ENCODE measurements around the gene POMGNT1. TPM values are rescaled to one million over a fixed set of nuclear protein-coding genes. Genes with fewer than 3 reads are reported as not detected.

The POMGNT1 gene
- total RNA-seq, 2 donors from 2014 or later: 27.3 to 31.9 TPM

GRCh38 chr1:46171871-46172270 lies 26.4 kb downstream of the POMGNT1 start:
- DNase-seq: peak in 1 of 2 donors; percentile 66
- intact Hi-C loops (cut with DNase I, micrococcal nuclease): no loop called here
- ATAC-seq: peak; percentile 67

GRCh38 chr1:46171351-46171750 lies 26.9 kb downstream of the POMGNT1 start:
- intact Hi-C loops (cut with DNase I, micrococcal nuclease): no loop called here
- ATAC-seq (no peak), DNase-seq (no peak)

DNA sequence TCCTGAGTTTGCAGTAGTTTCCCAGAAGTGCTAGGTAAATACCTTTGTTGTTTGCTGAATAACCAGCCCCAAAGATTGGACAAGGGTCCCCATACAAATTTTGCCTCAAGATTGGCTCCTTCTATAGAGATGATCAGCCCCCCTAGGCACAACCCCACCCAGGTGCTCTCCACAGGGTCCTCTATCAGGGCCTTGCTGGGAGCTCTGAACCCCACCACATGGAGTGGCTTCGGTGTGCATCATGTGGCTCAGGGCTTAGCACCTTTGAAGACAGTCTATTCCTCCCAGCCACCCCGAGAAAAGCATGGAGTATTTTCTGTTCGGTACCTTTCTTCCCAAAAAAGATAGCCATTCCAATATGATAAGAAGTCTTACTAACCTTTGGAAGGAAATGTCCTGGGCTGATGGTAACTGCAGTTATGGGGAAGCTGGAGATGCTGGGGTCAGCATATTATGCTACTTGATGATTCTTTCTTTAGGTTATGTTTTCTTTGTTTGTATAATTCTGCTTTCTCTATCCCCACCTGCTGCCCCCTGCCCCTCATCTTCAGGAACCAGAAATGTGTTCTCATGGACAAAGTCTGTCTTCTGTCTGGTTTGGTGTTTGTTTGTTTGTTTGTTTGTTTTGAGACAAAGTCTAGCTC lies 28.3 kb downstream of the POMGNT1 start:
- intact Hi-C loops (cut with DNase I, micrococcal nuclease): no loop called here
- DNase-seq (no peak), ATAC-seq (no peak)

DNA sequence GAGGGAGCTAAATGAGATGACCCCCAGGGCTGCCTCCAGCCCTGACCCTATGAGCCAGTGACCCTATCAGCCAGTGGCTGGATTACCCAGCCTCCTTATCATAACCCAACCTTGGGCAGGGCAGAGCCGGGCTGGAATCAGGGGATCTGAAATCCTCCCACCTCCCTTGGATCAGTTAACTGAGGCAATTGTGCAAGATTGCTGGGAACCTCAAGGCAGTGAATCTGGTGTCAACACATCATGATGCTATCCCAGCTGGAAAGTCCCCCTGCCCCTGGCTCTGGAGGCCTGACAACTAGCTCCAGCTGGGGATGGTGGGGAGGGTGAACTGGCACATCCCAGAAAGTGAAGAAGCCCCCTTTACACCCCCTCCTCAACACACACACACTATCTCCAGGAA lies 29.8 kb downstream of the POMGNT1 start:
- intact Hi-C loops (cut with DNase I, micrococcal nuclease): no loop called here
- DNase-seq: no peak

DNA sequence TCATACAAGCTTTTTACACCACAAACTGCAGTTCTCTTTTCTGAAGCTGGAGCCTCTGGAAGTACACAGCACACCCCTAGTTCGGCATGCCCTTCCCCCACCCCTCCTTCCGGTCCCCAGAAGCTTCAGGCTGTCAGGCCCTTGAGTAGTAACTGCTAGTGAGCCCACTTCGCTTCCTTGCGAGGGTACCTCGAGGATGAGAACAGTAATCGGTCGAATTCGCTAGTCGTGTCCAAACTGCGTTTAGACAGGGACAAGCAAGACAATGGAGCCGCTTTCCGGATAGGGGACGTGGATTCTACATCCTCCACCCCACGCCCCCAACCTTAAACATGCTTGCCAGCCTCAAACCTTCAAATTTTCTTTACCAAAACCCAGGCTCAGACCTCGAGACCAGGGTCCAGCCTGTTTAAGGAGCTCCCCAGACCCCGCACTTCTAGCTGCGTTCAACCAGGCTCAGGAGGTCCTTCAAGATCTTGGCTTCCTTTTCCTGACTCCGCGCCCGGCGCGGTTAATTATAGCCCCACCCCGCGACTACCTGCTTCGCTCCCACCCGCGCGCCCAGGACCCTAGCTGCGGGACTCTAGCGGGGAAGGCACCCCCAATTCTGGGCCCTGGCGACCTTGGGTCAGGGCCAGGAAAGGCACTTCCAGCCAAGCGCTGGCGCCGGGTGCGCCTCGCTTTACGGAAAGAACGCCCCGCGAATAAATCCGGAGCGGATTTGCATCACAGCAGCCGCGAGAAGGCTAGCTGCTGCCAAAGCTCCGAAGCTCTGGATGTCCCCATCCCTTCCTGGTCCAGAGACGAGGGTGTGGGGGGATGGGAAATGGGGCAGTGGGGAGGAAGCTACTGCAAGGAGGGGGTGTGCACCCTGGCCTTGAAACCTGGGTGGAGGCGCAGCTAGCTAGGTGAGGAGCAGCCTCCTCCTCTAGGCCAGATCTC lies 31.4 kb downstream of the POMGNT1 start:
- peak in 1 of 2 donors; percentile 59 for DNase-seq
- intact Hi-C loops (cut with DNase I, micrococcal nuclease): no loop called here
- peak; percentile 57 for ATAC-seq

More for the DNA sequence above, 29.8 kb downstream of the POMGNT1 start:
- ATAC-seq: no peak

DNA sequence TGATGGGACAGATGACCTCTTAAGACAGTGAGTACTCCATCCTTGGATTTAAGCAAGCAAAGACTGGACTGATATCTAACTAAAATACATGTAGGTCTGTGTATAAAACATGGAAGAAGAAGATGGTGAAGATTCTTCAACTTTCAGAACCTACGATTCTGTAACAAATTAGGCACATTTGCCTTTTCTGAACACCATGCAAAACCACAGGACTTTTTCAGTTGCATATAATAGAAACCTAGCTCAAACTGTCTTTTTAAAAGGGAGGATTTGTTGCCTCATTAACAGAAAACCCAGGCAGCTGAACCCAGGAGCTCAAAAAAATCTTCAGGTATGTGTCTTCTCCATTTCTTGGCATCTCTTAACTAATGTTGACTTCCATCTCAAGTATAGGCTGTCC lies 38.0 kb downstream of the POMGNT1 start:
- intact Hi-C loops (cut with DNase I, micrococcal nuclease): no loop called here

GRCh38 chr1:46159516-46159915 lies 38.7 kb downstream of the POMGNT1 start:
- no peak for DNase-seq
- ATAC-seq: no peak
- intact Hi-C loops (cut with DNase I, micrococcal nuclease): no loop called here

More for the DNA sequence above, 38.0 kb downstream of the POMGNT1 start:
- DNase-seq (no peak), ATAC-seq (no peak)

- ATAC-seq: no peak
Observed at GRCh38 chr1:46158312-46159281, 39.6 kb downstream of the POMGNT1 start.

DNA sequence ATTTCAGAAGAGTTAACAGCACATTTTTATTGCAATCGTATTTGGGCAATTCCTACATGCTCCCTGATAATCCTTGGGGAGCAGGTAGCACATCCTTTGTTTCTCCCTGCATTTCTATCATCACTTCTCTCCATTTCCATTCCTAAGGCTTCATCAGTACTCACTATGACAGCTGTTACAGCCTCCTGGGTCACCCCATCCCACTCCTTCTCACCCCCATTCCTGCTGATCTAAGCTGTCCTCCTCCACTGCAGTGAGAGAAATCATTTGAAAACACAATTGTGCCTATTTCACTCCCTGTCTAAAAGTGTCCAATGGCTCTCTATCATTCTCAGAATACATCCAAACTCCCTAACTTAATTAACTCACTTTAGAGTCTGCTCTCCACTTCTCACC lies 40.3 kb downstream of the POMGNT1 start:
- no peak for ATAC-seq
- intact Hi-C loops (cut with DNase I, micrococcal nuclease): no loop called here
- no peak for DNase-seq

More at GRCh38 chr1:46158312-46159281, 39.6 kb downstream of the POMGNT1 start:
- intact Hi-C loops (cut with DNase I, micrococcal nuclease): no loop called here
- DNase-seq: no peak

GRCh38 chr1:46153732-46154131 lies 44.5 kb downstream of the POMGNT1 start:
- ATAC-seq (no peak), DNase-seq (no peak)
- intact Hi-C loops (cut with DNase I, micrococcal nuclease): no loop called here

DNA sequence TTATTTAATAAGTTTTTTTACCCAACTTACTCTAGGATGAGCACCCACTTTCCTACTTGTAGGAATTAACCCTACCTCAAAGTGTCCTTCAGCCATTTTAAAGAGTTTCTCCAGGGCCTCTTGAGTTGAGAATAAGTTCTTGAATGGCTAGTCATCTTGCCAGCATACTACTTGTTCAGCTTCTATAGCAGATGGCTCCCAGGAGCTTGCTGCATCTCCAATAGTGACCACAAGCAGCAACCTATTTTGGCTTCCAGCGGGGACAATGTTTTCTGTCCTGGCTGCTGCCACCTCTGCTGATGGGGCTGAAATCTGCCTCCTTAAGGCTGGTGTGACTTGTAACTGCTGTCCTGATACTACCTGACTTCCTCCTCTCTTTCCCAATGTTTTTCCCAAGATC lies 45.0 kb downstream of the POMGNT1 start:
- ATAC-seq (no peak), DNase-seq (no peak)
- intact Hi-C loops (cut with DNase I, micrococcal nuclease): no loop called here

DNA sequence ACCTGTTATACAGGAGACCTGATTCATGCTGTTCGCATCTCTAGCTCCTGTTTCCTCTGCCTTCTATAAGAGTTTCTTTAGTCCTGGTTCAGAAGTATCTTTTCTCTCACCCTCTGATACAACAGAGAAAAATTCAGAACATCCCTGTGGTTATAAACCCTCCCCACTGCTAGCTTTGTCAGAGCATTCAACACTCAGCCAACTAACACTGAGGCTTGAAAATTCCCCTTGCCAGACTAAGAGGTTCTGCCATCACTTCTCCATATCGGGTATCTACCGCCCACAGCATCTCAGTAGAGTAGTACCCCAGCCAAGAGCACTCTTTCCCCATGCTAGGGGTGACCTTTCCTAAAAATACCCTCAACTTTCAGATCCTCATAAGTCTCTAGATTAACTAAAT lies 46.2 kb downstream of the POMGNT1 start:
- DNase-seq (no peak), ATAC-seq (no peak)
- intact Hi-C loops (cut with DNase I, micrococcal nuclease): no loop called here

GRCh38 chr1:46150085-46150484 lies 48.1 kb downstream of the POMGNT1 start:
- intact Hi-C loops (cut with DNase I, micrococcal nuclease): no loop called here
- ATAC-seq (no peak), DNase-seq (no peak)

DNA sequence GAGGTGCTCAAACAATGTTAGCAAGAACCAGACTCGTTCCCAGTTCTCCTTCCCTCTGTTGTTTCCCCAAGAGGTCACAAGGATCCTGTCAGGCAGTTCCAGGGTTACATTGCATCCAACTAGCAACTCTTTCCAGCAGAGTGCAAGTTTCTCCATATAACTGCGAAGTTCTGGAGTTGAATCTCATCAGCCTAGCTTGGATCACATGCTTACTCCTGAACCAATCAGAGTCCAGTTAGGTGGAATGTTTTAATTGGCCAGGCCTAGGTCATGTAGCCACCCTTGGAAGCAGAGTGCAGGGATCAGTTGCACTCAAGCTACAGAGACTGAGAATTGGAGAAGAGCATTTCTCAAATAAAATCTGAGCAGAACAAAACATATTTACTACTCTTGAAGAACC lies 49.9 kb downstream of the POMGNT1 start:
- intact Hi-C loops (cut with DNase I, micrococcal nuclease): no loop called here
- ATAC-seq (no peak), DNase-seq (no peak)

Other genes starting within 250 kb of the POMGNT1 start
- gene PIK3R3, start 65.8 kb downstream of the POMGNT1 start, total RNA-seq: 1 to 10 TPM; 7.8 to 9.3 TPM
- 1,000 to 10,000 TPM; 1,260 to 2,050 TPM for gene TSPAN1, start 23.3 kb downstream of the POMGNT1 start, total RNA-seq
- gene P3R3URF, start 21.9 kb downstream of the POMGNT1 start, total RNA-seq: not detected
- 1 to 10 TPM; 1.1 to 1.5 TPM for gene LURAP1, start 4.9 kb upstream of the POMGNT1 start, total RNA-seq
- gene RAD54L, start 49.3 kb upstream of the POMGNT1 start, total RNA-seq: 1 to 10 TPM; 2.8 to 7.4 TPM
- gene LRRC41, start 105.2 kb upstream of the POMGNT1 start, total RNA-seq: 10 to 100 TPM; 46.3 to 53.6 TPM
- 100 to 1,000 TPM; 362 to 413 TPM for gene UQCRH, start 105.3 kb upstream of the POMGNT1 start, total RNA-seq
- gene NSUN4, start 142.4 kb upstream of the POMGNT1 start, total RNA-seq: 10 to 100 TPM; 16.8 to 22.1 TPM
- gene FAAH, start 195.9 kb upstream of the POMGNT1 start, total RNA-seq: 10 to 100 TPM; 71.1 to 84.5 TPM